HG03066 (cell line): ENCODE results near the gene SIK2.

Experiments used
- ATAC-seq: cut with Tn5 transposase; IDR thresholded peaks from one replicate; pipeline ENCODE4 v1.9.1; 2021; ENCODE audit warnings: low read depth; ENCODE audit not compliant: unreplicated experiment

Gene SIK2

DNA sequence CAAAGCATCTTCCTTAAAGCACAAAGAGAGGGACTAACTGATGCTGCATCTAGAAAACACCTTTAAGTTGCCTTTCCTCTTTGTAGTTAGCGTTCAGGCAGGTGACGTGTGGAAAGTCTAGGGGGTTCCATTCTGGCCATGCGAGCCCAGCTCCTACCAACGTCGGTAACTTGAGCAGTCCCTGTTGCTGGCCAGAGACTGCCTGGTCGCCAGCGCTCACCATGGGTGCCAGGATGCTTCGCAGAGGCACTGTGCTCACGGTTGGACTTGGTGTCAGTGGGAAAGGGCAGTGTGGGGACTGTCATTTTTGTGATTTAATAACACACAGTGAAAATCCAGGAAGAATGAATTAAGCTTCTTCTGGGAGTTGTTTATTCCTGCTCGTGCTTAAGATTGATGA is 123.4 kb downstream of the SIK2 start:
- no peak for ATAC-seq

DNA sequence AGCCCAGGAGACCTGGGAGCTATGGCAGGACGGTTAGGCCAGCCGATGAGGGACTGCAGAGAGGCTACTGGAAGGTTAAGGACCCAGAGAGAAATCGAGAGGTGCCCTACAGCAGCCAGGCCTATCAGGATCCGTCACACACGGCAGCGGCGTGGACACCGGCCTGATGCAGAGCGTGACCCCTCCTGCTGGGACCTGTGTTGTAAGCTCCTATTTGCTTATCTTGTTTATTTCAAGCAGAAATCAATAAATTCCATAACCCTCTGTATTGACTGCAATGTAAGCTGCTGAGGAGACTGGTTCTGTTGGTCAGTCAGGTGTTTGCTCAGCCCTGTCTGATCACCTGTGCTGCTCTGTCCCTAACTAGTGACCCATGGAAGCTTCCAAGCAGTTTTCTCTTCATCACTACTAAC is 124.1 kb downstream of the SIK2 start:
- no peak for ATAC-seq

DNA sequence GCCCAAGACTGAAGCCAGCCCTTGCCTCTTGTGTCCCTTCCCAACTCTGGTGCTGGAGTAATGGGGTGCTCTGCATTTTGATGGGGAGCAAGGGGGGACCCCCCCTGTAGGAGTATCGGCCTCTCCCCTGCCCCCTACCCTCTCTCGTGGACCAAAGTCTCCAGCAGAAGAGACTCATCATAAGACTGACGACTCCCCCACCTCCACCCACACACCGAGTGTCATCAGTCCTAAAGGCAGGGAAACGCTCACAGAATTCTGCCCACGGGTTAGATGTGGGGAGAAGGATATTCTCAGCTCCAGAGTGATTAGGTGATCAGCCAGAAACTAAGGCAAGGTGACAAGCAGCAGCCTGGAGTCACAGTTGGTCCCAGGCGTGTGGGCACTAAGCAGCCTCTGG is 125.2 kb downstream of the SIK2 start:
- no peak for ATAC-seq

DNA sequence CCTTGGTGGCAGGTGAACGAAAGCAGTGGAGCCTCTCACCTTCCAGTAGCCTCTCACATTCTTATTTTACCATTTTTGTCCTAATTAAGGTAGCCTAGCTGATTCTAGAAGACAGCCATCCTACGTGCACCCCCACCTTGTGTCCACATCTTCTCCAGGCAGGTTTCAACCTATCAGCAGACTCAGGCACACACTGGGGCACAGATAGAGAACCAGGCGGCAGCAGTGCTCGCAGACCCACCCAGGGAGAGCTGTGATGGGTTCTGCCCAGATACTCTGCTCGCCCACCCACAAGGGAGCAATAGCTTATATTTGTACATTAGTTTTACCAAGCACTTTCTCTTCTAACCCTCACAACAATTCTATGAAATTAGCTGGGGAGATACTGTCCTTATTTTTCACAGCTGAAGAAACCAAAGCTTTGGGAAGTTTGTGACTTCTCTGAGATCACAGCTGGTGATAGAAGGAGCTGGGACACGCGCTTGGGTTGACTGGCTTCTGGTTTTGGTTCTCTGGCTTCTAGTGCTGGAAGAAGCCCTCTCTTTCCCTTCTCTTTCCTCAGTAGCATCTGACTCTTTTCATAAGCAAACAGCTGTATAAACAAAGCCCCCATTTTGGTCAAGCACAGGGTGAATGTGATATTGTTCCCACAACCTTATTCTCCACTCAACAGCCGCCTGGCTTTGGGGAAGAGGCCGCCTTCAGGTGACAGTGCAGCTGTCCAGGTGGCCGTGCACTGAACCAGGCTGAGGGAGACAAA is 127.0 kb downstream of the SIK2 start:
- no peak for ATAC-seq

DNA sequence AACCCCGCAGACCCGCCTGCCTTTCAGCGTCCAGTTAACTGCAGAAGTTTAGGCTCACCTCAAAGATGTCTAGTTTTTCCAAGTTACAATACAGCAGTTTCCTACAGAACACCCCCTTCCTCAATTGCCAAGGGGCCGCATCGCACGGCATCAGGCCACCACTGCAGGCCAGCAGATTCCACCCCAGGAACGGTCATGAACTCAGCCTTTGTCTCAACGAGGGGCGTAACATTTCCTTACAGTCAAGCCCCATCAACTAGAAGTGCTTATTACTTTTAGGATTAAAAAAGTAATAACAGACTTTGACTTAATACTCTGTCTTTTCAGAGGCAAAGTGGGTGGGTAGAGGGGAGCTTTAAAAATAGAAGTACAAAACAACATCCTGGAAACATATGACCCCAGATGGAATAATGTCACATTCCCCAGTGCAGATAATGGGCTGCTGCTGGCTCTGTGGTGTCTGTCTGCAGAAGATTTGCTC is 127.6 kb downstream of the SIK2 start:
- ATAC-seq = no peak

DNA sequence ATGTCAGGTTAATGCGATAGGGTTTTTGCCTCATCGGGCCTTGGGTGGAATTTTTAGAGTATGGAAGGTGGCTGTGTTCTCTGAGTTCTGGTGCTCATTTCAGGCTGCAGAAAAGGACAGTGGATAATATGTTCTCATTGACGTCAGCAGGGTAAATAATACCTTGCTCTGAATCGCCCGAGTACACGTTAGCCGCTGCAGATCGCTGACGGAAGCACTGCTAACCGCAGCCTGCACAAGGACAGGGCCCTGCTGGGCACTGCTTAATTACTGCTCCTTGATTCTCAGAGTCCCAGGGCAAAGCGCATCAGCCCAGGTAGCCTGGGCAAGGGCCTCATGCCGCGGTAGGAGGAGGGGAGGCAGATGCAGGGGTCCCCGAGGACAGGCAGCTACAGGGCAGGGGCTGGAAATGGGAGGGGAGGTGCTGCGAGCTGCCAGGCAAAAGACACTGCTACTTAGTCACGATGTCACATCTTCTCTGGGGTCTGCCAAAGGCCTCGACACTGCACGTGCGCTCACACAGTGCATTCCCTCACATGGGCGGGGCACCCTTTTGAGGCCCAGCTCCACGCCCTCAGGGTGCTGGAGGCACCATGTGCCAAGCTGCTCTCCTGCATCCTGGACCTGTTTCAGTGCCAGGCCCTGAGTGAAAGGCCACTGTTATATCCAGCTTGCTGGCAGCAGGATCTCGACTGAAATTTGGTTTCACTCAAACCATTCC is 128.8 kb downstream of the SIK2 start:
- ATAC-seq = no peak

DNA sequence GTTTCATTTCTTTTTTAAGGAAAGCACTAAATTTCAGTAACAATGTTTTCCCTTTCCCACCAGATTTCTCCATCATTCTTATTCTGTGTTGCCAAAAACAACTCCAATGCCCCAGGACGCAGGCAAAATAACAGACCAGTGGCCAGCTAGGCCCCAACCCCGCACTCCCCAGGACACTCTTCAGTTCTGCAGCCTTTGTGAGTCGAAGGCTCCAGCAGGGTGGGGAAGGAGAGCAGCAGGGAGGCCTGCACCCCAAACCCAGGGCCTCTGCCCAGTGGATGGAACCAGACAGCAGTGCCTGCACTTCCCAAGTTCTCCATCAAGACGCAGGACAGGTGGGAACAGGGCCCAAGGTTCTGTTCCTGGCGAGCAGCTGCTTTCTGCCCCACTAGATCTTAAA is 129.6 kb downstream of the SIK2 start:
- ATAC-seq = no peak

DNA sequence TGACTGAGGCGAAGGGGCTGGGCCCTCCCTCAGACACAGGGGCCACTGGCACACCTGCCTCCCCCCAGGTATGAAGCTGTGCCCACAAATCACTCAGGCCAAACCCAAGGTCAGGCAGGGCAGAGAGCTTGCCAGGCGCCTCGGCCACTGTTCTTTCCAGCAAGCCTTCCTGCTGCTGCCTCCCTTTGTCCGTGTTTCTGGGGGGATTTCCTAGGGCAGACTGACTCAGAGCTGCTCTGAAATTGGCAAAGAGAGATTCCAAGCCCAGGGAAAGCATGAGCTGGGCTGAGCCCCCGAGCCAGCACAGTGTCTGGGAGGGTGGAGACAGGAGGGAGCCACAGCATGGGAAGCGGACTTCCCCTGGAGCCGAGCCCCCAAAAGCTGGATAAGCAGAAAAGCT is 130.8 kb downstream of the SIK2 start:
- no peak for ATAC-seq

DNA sequence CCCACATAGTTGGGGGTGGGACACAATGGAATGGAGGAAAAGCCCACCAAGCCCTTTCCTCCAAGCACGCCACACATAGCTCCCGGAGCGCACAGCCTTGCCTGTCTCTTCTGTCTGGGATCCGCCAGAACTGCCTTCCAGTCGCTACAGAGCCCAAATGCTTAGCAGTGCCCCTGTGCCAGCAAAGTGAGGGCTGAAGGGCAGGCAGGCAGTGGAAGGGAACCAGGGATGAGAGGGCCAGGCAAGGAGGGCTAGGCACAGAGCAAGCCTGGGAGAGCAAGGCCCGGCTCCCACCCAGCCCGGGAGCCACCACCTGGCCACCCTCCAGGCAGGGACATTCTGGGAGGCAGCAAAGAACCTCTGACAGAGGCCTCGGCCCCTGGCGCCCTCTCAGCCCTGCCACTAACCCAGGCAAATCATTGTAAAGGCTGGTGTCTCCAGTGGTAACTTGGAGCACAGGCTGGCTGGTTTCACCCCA is 131.4 kb downstream of the SIK2 start:
- ATAC-seq = no peak

DNA sequence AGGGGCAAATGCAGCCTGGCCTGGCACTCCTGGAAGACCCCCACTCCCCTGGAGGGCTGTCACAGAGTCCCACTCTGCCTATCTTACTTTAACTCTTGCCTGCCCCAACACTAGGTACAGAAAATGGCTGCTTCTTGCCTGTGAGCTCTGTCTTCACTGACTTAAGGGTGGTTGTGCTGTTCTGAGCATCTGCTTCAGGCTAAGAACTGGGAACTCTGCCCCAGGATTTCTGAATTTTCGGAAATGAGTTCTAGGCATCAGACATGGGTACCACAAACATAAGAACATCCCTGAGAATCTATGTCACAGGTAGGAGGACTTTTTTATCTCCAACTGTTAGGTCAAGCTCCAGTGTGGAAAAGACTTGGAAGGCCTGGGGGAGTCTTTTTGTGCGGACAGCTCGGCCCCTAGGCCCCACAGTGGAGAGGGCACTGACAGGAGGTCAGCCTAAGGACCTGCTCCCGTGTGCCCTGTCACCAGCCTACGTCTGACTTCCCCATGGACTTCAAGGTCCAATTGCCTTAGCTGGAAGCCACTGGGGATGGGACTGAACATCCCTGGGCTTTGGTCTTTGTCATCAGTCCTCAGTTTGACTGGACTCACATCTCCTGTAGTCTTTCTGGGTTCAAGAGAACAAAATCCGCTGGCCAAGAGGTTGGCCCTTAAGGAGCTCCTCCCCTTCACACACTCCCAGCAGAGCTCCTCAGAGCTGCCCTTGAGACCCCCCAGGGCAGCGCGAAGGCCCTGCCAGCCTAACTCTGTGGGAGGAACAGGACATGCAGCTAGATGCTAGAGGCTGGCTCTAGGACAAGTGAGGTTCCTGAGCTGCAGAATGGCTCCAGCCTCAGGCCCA is 132.1 kb downstream of the SIK2 start:
- ATAC-seq = no peak

DNA sequence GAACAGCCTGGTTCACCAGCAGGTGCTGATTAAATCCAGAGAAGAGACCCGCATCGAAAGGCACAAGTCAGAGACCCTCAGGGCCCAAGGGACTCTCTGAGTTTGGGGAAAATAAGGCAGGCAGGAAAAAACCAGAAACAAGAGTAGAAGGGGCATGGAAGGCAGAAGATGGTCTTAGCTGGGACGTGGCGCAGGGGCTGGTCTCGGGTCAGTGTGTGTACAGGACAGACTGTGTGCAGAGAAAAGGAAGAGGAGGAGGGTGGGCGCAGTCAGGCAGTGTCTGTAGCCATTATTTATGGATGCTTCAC is 132.7 kb downstream of the SIK2 start:
- no peak for ATAC-seq

DNA sequence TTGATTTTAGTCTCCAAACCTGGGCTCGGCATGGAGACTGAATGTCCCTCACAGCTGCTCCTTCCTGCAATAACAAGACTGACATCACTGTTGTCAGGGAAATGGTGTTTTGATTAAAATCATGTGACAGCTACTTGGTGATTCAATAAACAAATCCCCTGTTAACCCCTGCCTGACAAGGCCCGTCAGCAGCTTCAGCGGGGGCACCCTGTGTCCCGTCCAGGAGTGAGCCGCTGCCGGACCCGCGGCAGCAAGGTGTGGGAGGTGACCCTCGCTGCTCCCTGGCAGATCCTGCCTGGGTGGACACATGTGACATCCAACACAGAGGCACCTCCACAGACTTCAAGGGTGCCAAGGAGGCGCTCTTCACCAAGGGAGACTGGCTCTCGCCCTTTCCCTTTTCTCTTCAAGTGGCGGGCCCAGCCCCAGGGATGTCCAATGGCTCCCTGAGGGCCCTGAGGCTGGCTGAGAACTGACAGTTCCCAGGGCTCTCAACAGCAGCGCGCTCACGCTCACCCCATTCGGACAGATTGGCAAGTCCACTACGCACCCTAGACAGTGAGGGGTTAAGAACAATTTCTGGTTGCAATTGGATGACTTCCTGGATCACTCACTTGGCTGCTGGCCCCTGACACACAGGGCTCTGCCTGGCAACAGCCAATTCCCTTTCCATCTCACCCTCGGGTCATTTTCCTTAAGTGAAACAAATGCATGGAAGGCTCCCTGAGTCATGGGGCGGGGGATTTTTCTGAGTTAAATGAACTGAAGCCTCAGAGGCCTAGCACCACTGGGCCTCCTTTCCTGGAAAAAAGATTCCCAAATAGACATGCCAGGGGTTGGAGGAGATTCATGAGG is 133.2 kb downstream of the SIK2 start:
- ATAC-seq = no peak

DNA sequence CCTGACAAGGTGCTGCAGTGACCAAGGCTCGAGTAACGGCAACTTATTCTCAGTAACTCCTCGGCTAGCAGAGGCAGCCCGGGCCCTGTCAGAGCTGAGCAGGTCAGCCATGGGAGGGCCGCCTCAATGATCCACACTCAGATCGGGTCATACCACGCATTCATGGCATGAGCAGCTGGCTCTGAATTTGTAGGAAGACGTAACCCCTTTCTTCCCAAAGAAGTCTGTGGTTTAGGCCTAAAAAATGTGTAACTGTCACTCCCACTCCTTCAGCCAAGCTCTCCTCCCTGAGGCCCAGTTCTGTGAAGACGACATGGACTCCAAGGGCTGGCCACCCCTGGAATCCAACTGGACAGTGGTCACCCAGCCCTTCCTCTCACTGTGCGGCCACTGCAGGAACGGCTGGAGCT is 133.9 kb downstream of the SIK2 start:
- no peak for ATAC-seq

DNA sequence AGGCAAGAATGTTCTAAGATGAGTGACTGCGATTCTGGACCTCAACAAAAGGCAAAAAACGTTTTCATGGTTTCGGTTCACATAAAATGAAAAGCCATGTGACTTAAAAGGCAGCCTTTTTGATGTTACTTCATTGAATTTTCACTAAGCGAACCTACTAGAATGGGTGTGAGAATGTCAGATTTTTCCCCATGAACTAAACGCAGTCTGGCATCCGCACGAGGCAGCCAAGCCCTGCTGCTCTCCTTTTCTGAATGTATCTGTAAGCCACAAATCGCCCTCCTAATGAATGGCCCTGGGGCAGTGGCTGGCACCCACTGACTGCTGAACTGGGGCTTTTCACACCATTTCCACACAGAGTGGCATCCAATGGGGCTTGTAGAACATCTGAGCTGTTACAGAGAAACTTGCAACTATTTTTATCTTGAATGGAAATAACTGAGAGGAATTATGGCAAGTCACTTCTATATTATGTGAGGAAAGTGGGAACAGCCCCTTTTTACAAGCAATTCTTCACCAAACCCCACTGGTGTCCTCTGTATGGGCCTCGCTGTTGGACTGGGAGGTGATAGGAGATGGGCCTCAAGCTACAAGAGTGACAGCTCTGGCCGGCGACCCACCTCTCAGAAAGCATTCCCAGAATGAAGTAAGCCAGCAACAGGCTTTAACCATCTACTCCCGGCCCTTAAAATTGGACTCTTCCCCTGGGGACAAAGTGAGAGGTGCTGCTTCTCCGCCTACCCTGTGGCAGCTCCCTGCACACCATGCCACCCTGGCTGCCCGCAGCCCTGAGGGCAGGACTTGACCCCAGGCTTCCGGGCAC is 134.6 kb downstream of the SIK2 start:
- ATAC-seq = no peak

DNA sequence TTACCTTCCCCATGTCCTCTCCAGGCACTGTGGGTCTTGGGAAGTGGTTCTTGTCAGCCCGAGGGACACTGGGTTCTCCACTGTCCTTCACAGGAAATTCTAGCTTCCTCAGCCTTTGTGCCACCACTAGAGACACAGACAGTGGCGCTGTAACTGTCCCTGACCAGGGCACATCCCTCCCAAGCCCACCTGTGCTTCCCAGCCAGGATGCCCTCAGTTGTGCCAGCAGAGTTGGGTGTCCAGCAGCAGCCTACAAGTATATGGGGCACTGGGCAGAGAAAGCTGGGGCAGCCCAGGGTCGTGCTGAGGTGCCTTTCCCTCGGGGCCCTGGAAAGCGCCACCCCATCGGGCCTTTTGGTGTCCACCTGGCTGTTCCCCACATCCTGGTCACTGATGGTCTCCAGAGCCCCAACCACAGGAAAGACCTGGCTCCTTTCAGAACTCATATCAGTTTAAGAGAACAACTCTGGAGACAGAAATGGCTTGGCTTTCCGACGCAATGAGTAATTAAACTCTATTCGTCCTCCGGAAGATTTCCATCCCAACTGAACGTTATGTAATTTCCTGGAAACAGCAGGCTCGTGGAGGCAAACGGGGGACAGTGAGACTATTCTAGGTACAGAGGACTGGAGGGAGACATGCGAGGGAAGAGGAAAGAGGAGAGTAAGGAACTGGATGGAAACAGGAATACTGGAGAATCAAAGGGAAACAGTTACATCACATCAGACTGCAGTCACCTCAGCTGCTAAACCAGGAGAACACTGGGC is 135.4 kb downstream of the SIK2 start:
- no peak for ATAC-seq

DNA sequence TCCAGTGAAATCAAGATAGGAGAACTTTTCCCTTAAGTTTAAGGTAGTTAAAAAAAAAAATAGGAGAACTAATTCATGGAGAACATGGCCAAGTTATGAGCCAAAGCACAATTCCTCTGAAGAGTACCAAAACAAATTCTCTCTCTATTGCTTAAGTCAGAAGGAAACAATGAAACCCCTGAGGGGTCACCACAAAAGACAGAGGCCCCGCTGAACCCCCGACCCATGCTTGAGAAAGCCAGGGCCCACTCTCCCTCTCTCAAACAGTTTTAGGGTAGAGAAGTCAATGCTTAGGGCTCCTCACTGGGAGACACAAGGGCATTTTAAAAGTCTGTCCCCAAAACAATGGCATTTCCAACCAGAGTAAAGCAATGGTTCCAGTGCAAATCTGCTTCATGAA is 137.1 kb downstream of the SIK2 start:
- ATAC-seq = no peak

DNA sequence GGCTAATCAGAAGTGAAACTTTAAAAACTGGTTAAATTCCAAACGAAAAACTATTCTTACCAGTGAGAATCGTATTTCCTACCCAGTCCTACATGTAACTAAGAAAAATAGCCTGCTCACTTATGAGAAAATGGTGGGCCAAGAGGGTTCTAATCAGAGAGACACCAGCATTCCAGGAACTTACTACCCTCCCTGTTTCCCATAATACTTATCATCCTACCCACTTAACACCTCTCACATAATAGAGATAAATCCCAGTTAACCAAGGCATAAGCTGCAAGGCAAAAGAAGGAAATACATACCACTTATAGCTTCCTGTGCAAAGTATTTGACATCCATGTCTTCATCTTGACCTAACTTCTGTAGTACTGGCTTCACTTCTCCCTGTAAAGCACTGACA is 139.5 kb downstream of the SIK2 start:
- ATAC-seq = no peak

DNA sequence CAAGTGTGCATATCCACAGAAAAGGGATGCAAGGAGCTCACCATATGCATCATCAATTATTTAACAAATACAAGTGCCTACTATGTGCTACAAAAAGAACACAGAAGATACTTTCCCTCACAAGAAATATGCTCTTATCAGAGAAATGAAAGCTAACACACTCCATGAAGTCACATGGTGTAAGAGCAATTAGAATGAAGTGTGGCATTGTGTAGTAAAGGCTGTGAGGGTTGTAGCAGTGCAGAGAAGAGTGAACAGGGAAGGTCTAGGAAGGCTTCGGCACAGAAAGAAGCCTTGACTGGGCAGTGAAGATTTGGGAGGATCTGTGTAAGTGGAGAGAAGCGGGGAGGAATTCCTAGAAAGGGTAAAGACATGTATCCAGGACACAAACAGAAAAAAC is 141.5 kb downstream of the SIK2 start:
- no peak for ATAC-seq
